ENCODE results near the gene SLC26A9. TPM values are rescaled to one million over a fixed set of nuclear protein-coding genes. Genes with fewer than 3 reads are reported as not detected.

Gene SLC26A9
- total and polyA plus RNA-seq, 2 of the 4 experiments (the other 2 are of a cell fraction): not detected

DNA sequence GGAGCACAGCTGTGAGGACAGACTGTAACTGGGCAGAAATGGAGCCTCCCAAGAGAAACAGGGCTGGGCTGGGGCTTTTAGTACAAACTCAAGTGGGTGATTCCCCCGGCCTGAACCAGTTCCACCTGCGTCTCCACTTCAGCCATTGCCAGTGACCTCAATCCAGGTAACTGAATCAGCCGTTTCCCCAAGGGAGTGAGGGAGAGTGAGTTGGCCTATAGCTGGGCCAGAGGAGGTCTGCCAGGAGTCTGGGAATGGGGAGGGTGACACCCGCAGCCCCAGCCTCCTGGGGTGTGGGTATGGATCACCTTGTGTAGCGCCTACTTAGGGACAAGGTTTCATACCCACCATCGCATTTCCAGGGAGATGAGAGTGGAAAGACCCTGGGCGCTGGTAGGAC lies 8.5 kb downstream of the SLC26A9 start:
- Histone ChIP-seq H2AK9ac (replicated peaks; ENCODE audit: low read depth, low read length, poor library complexity) (no peak overlapping the region), H3K27me3 (ENCODE audit: control insufficient read depth, insufficient read depth, low read length) (peaks cover 13% of the 10 kb centered on the region), H2BK120ac (ENCODE audit: low read depth, low read length) (no peak overlapping the region), H3K9ac (ENCODE audit: low read depth, low read length) (no peak overlapping the region), H3K9me1 (ENCODE audit: insufficient read depth, low read length) (peaks cover 5% of the 10 kb centered on the region; the same call in 1 of the 2 replicates), H2BK5ac (ENCODE audit: low read depth, low read length, poor library complexity, severe bottlenecking) (no peak overlapping the region), H3K79me1 (ENCODE audit: low read depth in 1 of 2, low read length in 2 of 2) (no peaks in the 10 kb centered on the region), H3K4me2 (ENCODE audit: low read depth, low read length) (no peak overlapping the region), H3K4ac (ENCODE audit: low read depth, low read length) (no peak overlapping the region), H4K91ac (ENCODE audit: insufficient read depth, low read depth, low read length) (no peak overlapping the region; the same call in 1 of the 2 replicates), H2AFZ (replicated peaks; ENCODE audit: low read length, poor library complexity) (no peak overlapping the region), H2AK5ac (ENCODE audit: low read depth, low read length) (no peak overlapping the region), H3K4me3 (ENCODE audit: insufficient read depth, low read depth, low read length) (no peak overlapping the region), H4K8ac (ENCODE audit: low read depth in 2 of 2, low read length in 2 of 2) (no peak overlapping the region), H2BK20ac (ENCODE audit: low read depth, low read length) (no peak overlapping the region), H3K4me1 (ENCODE audit: control insufficient read depth, insufficient read depth, low read length) (peaks cover 7% of the 10 kb centered on the region), H3K27ac (ENCODE audit: insufficient read depth, low read length) (no peak overlapping the region), H2BK15ac (ENCODE audit: low read depth, low read length) (no peak overlapping the region), H3K9me3 (ENCODE audit: control insufficient read depth, insufficient read depth, low read length) (no peaks in the 10 kb centered on the region), H4K20me1 (ENCODE audit: insufficient read depth, low read length) (no peaks in the 10 kb centered on the region), H3K18ac (ENCODE audit: low read depth, low read length) (no peak overlapping the region), H3K14ac (replicated peaks; ENCODE audit: low read depth, low read length) (no peak overlapping the region), H3K23ac (ENCODE audit: low read depth, low read length) (no peak overlapping the region), H4K5ac (ENCODE audit: low read depth, low read length) (no peak overlapping the region), H3K36me3 (ENCODE audit: control insufficient read depth, insufficient read depth, low read length) (no peaks in the 10 kb centered on the region), H3K56ac (ENCODE audit: extremely low read depth, insufficient read depth, low read length) (no peak overlapping the region)
- ATAC-seq (ENCODE audit: low read depth) (no peak), DNase-seq (no peak)
- no peak for TF ChIP-seq MAFK (IDR thresholded peaks at IDR 0.05; ENCODE audit: low read depth, low read length)
- WGBS, 2 experiments (ENCODE audit: extremely low coverage in 2 of 2, insufficient read length in 1 of 2): no CpG with 5 or more reads among the region's 7 CpGs
- intact Hi-C loops (cut with micrococcal nuclease): no loop called here
- in situ Hi-C loops (cut with MboI; ENCODE audit: low sequenced_read_pairs): no loop called here
- CTCF ChIA-PET: no interaction called here
- POLR2A ChIA-PET (ENCODE audit: unreplicated experiment): no interaction called here
- dilution Hi-C loops (cut with HindIII; ENCODE audit: low sequenced_read_pairs, unreplicated experiment): no loop called here
- no TSS peak for BruUV-seq (replicated peaks)
